HG03045 (cell line): ENCODE results near the gene KIRREL3.

Experiments
- ATAC-seq: cut with Tn5 transposase; IDR thresholded peaks from one replicate; pipeline ENCODE4 v1.9.1; 2021; ENCODE audit warnings: mild to moderate bottlenecking, moderate library complexity; ENCODE audit not compliant: unreplicated experiment

Gene KIRREL3

DNA sequence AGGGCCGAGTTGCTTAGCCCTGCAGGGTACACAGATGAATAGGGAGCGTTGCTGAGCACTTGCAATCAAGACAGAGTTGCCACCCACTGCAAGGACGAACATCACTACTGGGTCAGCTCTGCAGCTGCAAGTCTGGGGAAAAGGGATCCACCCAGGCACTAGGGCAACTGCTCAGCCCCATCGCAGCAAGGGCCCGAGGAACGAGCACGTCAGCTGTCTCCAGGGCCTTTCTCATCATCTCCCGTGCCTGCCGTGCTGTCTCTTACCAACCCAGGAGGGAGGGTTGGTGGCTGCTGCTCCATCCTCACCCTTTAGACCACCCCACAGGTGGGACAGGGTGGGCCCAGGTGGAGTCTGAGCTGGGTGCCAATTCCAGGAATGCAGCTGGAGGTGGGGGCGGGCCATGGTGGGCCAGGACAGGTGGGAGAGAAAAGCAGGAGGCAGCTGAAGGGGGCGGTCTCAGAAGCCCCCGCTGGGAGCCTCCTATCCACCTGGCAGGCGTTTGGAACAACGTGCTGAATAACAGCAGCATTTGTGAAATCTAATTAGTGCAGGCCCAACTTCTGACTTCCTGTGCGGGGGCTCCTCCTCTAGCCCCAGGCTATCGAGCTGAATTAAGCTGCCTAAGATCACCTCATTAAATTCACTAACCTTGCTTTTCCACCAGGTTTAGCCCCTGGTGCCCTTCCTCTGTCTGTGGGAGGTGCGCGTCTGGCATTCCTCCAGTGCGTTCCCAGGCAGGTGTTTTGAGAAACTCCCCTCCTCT, 392.6 kb downstream of the KIRREL3 start:
- no peak for ATAC-seq

DNA sequence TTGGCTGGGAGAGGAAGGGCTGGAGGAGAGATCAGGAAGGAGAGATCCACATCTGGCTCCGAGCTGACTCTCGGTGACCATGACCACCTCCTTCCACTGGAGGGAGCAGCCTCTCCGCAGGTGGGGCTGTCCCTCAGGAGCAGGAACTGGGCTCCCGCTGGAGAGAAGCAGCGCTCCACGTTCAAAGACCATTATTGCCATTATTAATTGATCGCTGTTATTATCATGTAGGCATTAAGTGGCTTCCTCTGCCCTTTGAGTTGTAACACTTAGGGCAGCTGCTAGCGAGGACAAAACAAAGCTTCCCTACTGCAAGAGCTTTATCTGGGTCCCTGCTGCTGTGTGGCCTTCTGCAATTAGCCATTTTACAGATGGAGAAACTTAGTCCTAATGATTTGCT, 393.2 kb downstream of the KIRREL3 start:
- ATAC-seq, result no peak

DNA sequence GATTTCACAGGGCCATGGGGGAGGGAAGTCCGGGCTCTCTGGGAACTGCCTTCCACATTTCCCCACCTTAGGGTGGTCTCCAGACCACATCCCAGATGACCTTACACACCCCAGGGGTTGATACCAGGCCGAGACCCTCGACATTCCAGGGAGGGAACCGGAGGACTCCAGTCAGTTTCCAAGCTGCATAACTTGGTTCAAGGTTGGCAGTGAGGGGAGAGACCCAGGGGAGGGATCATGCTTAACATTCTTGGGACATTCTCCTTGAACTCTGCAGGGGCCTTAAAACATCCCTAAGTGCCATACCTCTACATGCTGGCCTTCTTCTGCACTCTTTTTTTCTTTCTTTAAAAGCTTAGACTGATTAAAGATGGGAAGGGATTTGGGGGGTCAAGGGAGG, 394.1 kb downstream of the KIRREL3 start:
- ATAC-seq, result no peak

GRCh38 chr11:126604461-126604860, 396.1 kb downstream of the KIRREL3 start:
- no peak for ATAC-seq

GRCh38 chr11:126603486-126603885, 397.1 kb downstream of the KIRREL3 start:
- ATAC-seq, result no peak

DNA sequence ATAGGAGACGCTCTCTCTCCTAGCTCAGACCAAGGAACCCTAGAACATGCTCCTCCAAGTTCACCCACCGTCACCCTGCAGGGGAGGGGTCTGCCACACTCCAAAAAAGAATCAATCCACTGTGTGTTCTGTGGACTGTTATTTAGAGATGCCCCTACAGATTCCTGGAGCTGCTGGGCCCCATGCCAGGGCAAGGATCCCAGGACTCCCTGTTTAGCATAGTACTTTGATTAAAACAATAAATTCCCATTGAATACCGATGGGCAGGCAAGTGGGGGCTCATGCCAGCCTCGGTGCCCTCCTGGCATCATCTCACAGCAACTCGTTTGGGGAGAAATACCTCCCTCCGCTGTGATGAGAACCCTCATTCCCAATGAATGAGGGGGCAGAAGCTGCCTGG, 397.6 kb downstream of the KIRREL3 start:
- no peak for ATAC-seq

DNA sequence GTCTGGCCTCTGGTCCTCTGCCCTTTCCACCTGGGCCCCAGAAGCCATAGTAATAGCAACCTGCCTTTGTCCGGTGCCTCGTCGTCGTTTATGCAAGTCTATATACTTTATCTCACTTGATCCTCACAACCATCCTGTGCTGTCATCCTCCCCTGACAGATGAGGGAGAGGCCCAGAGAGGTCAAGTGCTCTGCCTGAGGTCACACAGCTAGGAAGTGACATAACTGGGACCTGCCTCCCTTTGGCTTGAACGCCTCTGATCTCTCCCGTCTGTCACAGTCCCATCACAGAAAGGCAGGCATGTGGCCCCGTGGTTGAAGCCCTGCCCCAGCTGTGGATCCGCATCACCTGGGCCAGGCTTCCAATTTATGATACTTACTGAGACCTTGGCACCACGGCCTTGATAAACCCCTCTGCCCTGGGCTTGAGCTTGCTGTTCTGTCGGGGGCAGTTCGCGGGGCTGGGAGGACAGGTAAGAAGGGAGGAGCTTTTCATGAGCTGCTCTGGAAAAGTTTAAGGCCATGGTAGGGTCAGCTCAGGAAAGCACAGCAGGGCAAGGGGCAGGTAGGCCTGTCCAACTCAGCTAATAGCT, 398.1 kb downstream of the KIRREL3 start:
- no peak for ATAC-seq

DNA sequence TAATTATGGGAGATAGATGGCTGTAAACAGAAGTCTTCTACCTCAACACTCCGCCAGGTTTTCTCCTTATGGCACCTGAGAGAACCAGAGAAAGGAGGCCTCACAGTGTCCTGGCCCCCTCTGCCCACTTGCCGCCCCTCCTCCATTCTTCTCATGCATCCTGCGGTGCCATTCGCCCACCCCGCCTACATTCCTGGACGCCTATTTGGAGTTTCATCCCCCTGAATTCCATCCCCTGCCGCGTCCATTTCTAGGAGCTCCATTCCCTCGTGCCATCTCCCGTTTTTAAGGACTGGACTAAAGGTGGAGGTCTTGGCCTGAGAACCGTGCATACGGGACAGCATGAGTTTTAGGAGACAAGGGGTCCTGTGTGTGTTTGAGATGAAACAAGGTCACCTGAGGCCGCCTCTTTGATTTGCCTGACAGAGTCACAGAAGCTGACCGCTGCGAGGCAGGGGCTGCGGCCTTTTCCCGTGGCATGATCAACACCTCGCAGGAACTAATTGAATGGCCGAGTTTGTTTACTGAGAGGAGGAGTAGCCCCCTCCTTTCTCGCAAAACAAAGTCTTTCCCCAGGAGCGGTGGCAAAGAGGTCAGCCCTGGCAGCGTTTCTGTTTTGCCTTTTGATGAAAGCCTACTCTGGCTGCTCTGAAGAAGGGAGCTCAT, 398.9 kb downstream of the KIRREL3 start:
- no peak for ATAC-seq

GRCh38 chr11:126601136-126601535, 399.4 kb downstream of the KIRREL3 start:
- ATAC-seq, result no peak

DNA sequence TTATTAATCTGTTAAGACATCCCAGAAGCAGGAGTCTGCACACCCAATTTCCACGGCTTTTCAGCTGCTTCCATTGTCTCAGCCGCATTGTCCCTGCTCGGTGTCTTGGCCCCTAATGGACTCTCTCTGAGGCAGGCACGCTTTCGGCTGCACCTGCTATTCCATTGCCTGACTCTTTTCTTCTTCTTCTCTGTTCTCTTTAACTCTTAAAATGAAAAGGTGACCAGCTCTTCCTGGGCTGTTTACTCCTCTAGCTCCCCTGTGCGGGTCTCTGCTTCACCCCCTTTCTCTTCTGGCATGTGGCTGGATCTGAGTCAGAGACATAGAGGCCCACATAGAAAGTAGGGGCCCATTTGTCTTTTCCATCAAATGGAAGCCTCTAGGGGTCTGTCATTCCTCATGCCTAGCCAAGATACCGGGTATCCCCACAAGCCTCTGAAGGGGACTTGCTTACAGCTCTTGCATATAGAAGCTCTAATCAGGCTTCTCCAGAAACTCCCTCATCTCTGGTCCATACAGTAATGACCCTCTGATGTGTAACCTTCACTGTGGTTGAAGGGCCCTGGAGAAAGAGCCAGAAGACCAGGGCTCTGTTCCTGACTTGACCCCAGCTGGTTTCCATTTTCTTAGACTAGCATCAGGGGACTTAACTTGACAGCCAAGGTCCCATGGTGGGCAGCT, 401.2 kb downstream of the KIRREL3 start:
- no peak for ATAC-seq

- no peak for ATAC-seq
These were observed 402.0 kb downstream of the KIRREL3 start for GRCh38 chr11:126598344-126599216.

DNA sequence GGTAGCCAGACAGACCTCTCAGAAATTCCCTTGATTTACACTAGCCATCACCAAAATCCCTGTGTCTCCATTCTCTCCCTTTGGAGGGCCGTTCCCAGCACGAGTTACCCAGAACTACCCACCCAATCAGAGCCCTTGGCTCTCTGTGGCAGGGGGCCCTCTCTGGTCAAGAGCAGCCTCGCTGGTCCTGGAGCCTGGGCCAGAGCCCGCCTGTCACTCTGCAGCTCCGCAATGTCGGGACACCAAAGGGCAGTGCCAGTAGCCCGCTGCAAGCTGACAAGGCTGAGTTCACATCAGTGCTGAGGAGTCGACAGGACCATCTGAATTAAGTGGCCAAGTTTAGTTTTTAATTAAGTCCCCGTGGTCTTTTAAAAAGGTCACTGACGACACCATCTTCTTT, 403.5 kb downstream of the KIRREL3 start:
- ATAC-seq, result no peak

GRCh38 chr11:126596474-126596873, 404.1 kb downstream of the KIRREL3 start:
- no peak for ATAC-seq

- ATAC-seq, result no peak
These were observed 405.0 kb downstream of the KIRREL3 start for GRCh38 chr11:126595560-126595959.

- ATAC-seq, result no peak
These were observed 405.6 kb downstream of the KIRREL3 start for GRCh38 chr11:126594921-126595367.

GRCh38 chr11:126592496-126593410, 407.8 kb downstream of the KIRREL3 start:
- no peak for ATAC-seq

DNA sequence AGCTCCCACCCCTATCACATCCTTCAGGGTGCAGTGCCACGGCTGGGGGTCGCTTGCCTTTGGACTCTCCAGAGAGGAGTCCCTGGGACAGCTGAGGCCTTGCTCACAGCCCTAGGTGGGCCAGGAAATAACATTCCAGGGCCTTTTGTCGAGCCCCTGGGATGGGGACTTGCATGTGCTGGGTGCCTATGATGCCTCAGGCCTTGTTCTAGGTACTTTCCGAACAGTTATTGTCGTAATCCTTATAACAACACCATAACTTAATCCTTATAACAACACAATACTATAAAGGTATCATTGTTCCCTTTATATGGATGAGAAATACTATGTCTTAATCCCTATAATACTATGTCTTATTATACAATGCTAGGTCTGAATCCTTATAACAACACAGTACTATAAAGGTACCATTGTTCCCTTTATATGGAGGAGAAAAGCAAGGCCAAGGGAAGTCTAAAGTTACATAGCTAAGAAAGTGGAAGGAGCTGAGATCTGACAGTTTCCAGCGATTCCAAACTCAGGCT, 408.5 kb downstream of the KIRREL3 start:
- no peak for ATAC-seq

DNA sequence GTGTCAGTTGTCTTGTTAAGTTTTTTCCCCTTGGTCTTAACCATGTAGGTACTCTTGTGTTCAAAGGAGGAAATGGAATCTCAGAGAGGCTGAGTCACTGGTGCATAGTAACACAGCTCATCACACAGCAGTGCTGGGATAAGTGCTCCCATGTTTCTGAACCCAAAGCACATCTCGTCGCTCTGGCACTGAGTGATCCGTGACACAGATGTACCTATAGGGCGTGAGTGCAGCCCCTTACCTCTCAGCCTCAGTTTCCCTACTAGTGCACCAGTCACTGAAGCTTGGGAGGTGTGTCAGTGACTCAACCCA, 411.1 kb downstream of the KIRREL3 start:
- no peak for ATAC-seq
